IMR-90 (cell line): ENCODE measurements around the gene ENOX2. TPM values are rescaled to one million over a fixed set of nuclear protein-coding genes. Genes with fewer than 3 reads are reported as not detected.
"Not testable (repeated sequence)": the region's sequence is repeated elsewhere in the genome, so short reads cannot be mapped to it uniquely, and the experiment has no call there.

ENCODE experiments used
- ATAC-seq: fragments of 200-7000 bp; cut with Tn5 transposase; 2 replicates; pipeline ENCODE4 v1.9.1; 2020; ENCODE audit warnings: low read depth, mild to moderate bottlenecking, moderate library complexity
- BruUV-seq: library from RNA; stranded (reverse); fragments of 400-500 nt; replicated peaks from 2 replicates; lab custom pipeline; 2021; lab: Mats Ljungman, UMichigan
- CTCF ChIA-PET: fragments of 300-600 bp; formaldehyde crosslinking; extraction: SDS; loops from one replicate; lab custom pipeline; 2021; ENCODE audit warnings: antibody characterized with exemption; lab: Yijun Ruan, JAX
- POLR2A ChIA-PET: fragments of 300-600 bp; sonication (Branson Sonifier 250); formaldehyde crosslinking; loops from one replicate; lab custom pipeline; 2022; ENCODE audit warnings: antibody characterized with exemption; ENCODE audit not compliant: unreplicated experiment; lab: Charles Lee
- DNase-seq: peaks from one replicate; pipeline ENCODE4 v3.0.0; 2013
- H2AFZ ChIP-seq: replicated peaks from 2 replicates; pipeline ENCODE3; 2013; ENCODE audit warnings: low read length, mild to moderate bottlenecking; ENCODE audit not compliant: poor library complexity
- H2AK5ac ChIP-seq: 2 replicates; pipeline ENCODE4 v1.6.1; 2013; ENCODE audit warnings: low read depth, low read length, inconsistent platforms
- H2AK9ac ChIP-seq: replicated peaks from 2 replicates; pipeline ENCODE3; 2013; ENCODE audit warnings: mild to moderate bottlenecking, low read depth, low read length, moderate library complexity; ENCODE audit not compliant: poor library complexity
- H2BK120ac ChIP-seq: 2 replicates; pipeline ENCODE4 v1.6.1; 2013; ENCODE audit warnings: low read depth, low read length, inconsistent platforms
- H2BK15ac ChIP-seq: 3 replicates; pipeline ENCODE4 v1.6.1; 2013; ENCODE audit warnings: low read depth, low read length, inconsistent platforms
- H2BK20ac ChIP-seq: 2 replicates; pipeline ENCODE4 v1.6.1; 2013; ENCODE audit warnings: low read depth, mild to moderate bottlenecking, inconsistent platforms, low read length, moderate library complexity
- H2BK5ac ChIP-seq: 2 replicates; pipeline ENCODE4 v1.6.1; 2013; ENCODE audit warnings: mild to moderate bottlenecking, low read depth, low read length, inconsistent platforms; ENCODE audit not compliant: poor library complexity, severe bottlenecking
- H3K14ac ChIP-seq: replicated peaks from 2 replicates; pipeline ENCODE4 v1.6.1; 2013; ENCODE audit warnings: low read depth, low read length, inconsistent platforms
- H3K18ac ChIP-seq: 2 replicates; pipeline ENCODE4 v1.6.1; 2013; ENCODE audit warnings: low read depth, low read length, control low read depth
- H3K23ac ChIP-seq: 2 replicates; pipeline ENCODE4 v1.6.1; 2013; ENCODE audit warnings: low read depth, low read length, inconsistent platforms
- H3K27ac ChIP-seq: 2 replicates; pipeline ENCODE4 v1.5.1; 2013; ENCODE audit warnings: mild to moderate bottlenecking, control low read depth, low read length; ENCODE audit not compliant: insufficient read depth
- H3K27me3 ChIP-seq: 2 replicates; pipeline ENCODE4 v1.6.1; 2013; ENCODE audit warnings: low read length; ENCODE audit not compliant: control insufficient read depth, insufficient read depth
- H3K36me3 ChIP-seq: 2 replicates; pipeline ENCODE4 v1.6.1; 2013; ENCODE audit warnings: low read length, mixed read lengths; ENCODE audit not compliant: control insufficient read depth, insufficient read depth
- H3K4ac ChIP-seq: 2 replicates; pipeline ENCODE4 v1.6.1; 2013; ENCODE audit warnings: low read depth, low read length, inconsistent platforms
- H3K4me1 ChIP-seq: 2 replicates; pipeline ENCODE4 v1.6.1; 2013; ENCODE audit warnings: low read length, mixed read lengths; ENCODE audit not compliant: control insufficient read depth, insufficient read depth
- H3K4me2 ChIP-seq: 2 replicates; pipeline ENCODE4 v1.6.1; 2013; ENCODE audit warnings: low read depth, mild to moderate bottlenecking, control low read depth, low read length, moderate library complexity
- H3K4me3 ChIP-seq: 2 replicates; pipeline ENCODE4 v1.5.1; 2013; ENCODE audit warnings: low read depth, mild to moderate bottlenecking, control low read depth, low read length, moderate library complexity; ENCODE audit not compliant: insufficient read depth
- H3K56ac ChIP-seq: 2 replicates; pipeline ENCODE4 v1.6.1; 2013; ENCODE audit warnings: low read length, inconsistent platforms; ENCODE audit not compliant: insufficient read depth; ENCODE audit errors: extremely low read depth
- H3K79me1 ChIP-seq, 2 experiments: 2 replicates each; pipeline ENCODE4 v1.6.1; 2013; ENCODE audit warnings: low read length in 2 of 2, inconsistent platforms in 1 of 2, low read depth in 1 of 2
- H3K9ac ChIP-seq: 2 replicates; pipeline ENCODE4 v1.6.1; 2013; ENCODE audit warnings: low read depth, low read length, control low read depth
- H3K9me1 ChIP-seq: 2 replicates; pipeline ENCODE4 v1.6.1; 2013; ENCODE audit warnings: low read length, inconsistent platforms; ENCODE audit not compliant: insufficient read depth
- H3K9me3 ChIP-seq: 2 replicates; pipeline ENCODE4 v1.6.1; 2013; ENCODE audit warnings: low read length; ENCODE audit not compliant: control insufficient read depth, insufficient read depth
- H4K20me1 ChIP-seq: 2 replicates; pipeline ENCODE4 v1.6.1; 2013; ENCODE audit warnings: low read length, inconsistent platforms; ENCODE audit not compliant: insufficient read depth
- H4K5ac ChIP-seq: 2 replicates; pipeline ENCODE4 v1.6.1; 2013; ENCODE audit warnings: mild to moderate bottlenecking, low read depth, low read length, control low read depth
- H4K8ac ChIP-seq, 2 experiments: 2 replicates each; pipeline ENCODE4 v1.6.1; 2013; ENCODE audit warnings: low read depth in 2 of 2, low read length in 2 of 2, control low read depth in 1 of 2, inconsistent platforms in 1 of 2
- H4K91ac ChIP-seq: 2 replicates; pipeline ENCODE4 v1.6.1; 2013; ENCODE audit warnings: low read depth, low read length, inconsistent platforms; ENCODE audit not compliant: insufficient read depth
- WGBS, 2 experiments: methylation state at CpG; one replicate each; pipeline versions ENCODE4 v1.1.5 to v1.1.7; 2013; ENCODE audit warnings: missing lambda C conversion rate in 2 of 2; ENCODE audit not compliant: insufficient read length in 1 of 2; ENCODE audit errors: extremely low coverage in 2 of 2; 5-methylcytosine and 5-hydroxymethylcytosine counted together
- dilution Hi-C: fragments of 300-500 bp; cut with HindIII; formaldehyde crosslinking; loops from one replicate; pipeline ENCODE4 v1.14.3; 2018; ENCODE audit warnings: low sequenced_read_pairs; ENCODE audit not compliant: unreplicated experiment
- in situ Hi-C: fragments of 300-500 bp; cut with MboI; formaldehyde crosslinking; loops from 3 replicates; pipeline ENCODE4 v1.14.3; 2019; ENCODE audit warnings: low sequenced_read_pairs, inconsistent platforms, mixed read lengths
- intact Hi-C: fragments of 100-400 bp; cut with micrococcal nuclease; formaldehyde crosslinking; loops from 2 replicates; pipeline ENCODE4 v1.10.0; 2022
- polyA plus RNA-seq, 3 experiments: library from polyadenylated mRNA; depleted of rRNA; stranded (reverse); fragments of >200 nt; gene quantifications; 2 replicates each; pipeline ENCODE4 v1.2.3, GENCODE V29; 2012; ENCODE audit warnings: low replicate concordance in 1 of 3
- total RNA-seq: library from RNA; depleted of rRNA; stranded (reverse); fragments of >200 nt; gene quantifications from 2 replicates; pipeline ENCODE4 v1.2.3, GENCODE V29; 2012

Gene ENOX2
- total and polyA plus RNA-seq, 2 of the 4 experiments (the other 2 are of a cell fraction), result 6.3 to 11.8 TPM

DNA sequence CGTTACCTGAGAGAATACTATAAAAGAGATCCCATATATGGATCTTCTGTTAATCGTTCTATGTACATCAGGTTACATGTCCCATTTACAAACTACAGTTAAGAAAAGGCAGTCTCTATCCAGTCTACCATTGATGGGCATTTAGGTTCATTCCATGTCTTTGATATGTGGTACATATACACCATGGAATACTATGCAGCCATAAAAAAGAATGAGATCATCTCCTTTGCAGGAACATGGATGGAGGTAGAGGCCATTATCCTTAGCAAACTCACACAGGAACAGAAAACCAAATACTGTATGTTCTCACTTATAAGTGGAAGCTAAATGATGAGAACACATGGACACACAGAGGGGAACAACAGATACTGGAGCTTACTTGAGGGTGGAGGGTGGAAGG, 111.1 kb downstream of the ENOX2 start:
- ATAC-seq, H2AK5ac ChIP-seq, H4K20me1 ChIP-seq, H3K4me3 ChIP-seq, H3K23ac ChIP-seq, H4K5ac ChIP-seq, dilution Hi-C loops, H3K79me1 ChIP-seq, H3K4me1 ChIP-seq, H2AK9ac ChIP-seq, H2AFZ ChIP-seq, H2BK120ac ChIP-seq, DNase-seq, H3K9me1 ChIP-seq, H2BK5ac ChIP-seq, H3K4me2 ChIP-seq, H3K36me3 ChIP-seq, H3K14ac ChIP-seq, H3K27ac ChIP-seq, intact Hi-C loops, H3K4ac ChIP-seq, H3K18ac ChIP-seq, CTCF ChIA-PET, H3K9me3 ChIP-seq, H4K8ac ChIP-seq, H2BK15ac ChIP-seq, H3K56ac ChIP-seq, POLR2A ChIA-PET, H2BK20ac ChIP-seq, in situ Hi-C loops, BruUV-seq, H4K91ac ChIP-seq, H3K27me3 ChIP-seq, H3K9ac ChIP-seq: not testable (repeated sequence)
- no CpG with 5 or more reads among the region's 2 CpGs for WGBS, 2 experiments
